ENCODE measurements around the gene ACBD6.

The ACBD6 gene

GRCh38 chr1:180255536-180256340 is 246.6 kb downstream of the ACBD6 start:
- no peak for TF ChIP-seq CTCF (IDR thresholded peaks at IDR 0.05; ENCODE audit: poor library complexity, severe bottlenecking)
- no peak for ATAC-seq (ENCODE audit: low read depth)
- no peak overlapping the region for H3K4me3 ChIP-seq (ENCODE audit: severe bottlenecking)
- H3K36me3 ChIP-seq (ENCODE audit: low read depth), result no peaks in the 10 kb centered on the region
- H3K9me3 ChIP-seq (ENCODE audit: severe bottlenecking), result no peaks in the 10 kb centered on the region
- DNase-seq (ENCODE audit: low spot score), result no peak
- no peaks in the 10 kb centered on the region for H3K27me3 ChIP-seq (ENCODE audit: insufficient read depth, poor library complexity, severe bottlenecking)
- H3K4me1 ChIP-seq (ENCODE audit: insufficient read depth, poor library complexity, severe bottlenecking), result no peaks in the 10 kb centered on the region
- no peak overlapping the region for H3K27ac ChIP-seq (ENCODE audit: poor library complexity, severe bottlenecking)

GRCh38 chr1:180254854-180255253 is 247.5 kb downstream of the ACBD6 start:
- no peaks in the 10 kb centered on the region for H3K27me3 ChIP-seq (ENCODE audit: insufficient read depth, poor library complexity, severe bottlenecking)
- no peak overlapping the region for H3K4me3 ChIP-seq (ENCODE audit: severe bottlenecking)
- DNase-seq (ENCODE audit: low spot score) (no peak), ATAC-seq (ENCODE audit: low read depth) (no peak)
- no peaks in the 10 kb centered on the region for H3K9me3 ChIP-seq (ENCODE audit: severe bottlenecking)
- TF ChIP-seq CTCF (IDR thresholded peaks at IDR 0.05; ENCODE audit: poor library complexity, severe bottlenecking), result no peak
- H3K4me1 ChIP-seq (ENCODE audit: insufficient read depth, poor library complexity, severe bottlenecking), result no peaks in the 10 kb centered on the region
- no peak overlapping the region for H3K27ac ChIP-seq (ENCODE audit: poor library complexity, severe bottlenecking)
- no peaks in the 10 kb centered on the region for H3K36me3 ChIP-seq (ENCODE audit: low read depth)

- ATAC-seq (ENCODE audit: low read depth) (no peak), DNase-seq (ENCODE audit: low spot score) (no peak)
- H3K27me3 ChIP-seq (ENCODE audit: insufficient read depth, poor library complexity, severe bottlenecking), result no peaks in the 10 kb centered on the region
- TF ChIP-seq CTCF (IDR thresholded peaks at IDR 0.05; ENCODE audit: poor library complexity, severe bottlenecking), result no peak
- H3K4me3 ChIP-seq (ENCODE audit: severe bottlenecking), result no peak overlapping the region
- H3K4me1 ChIP-seq (ENCODE audit: insufficient read depth, poor library complexity, severe bottlenecking), result no peaks in the 10 kb centered on the region
- no peaks in the 10 kb centered on the region for H3K9me3 ChIP-seq (ENCODE audit: severe bottlenecking)
- H3K27ac ChIP-seq (ENCODE audit: poor library complexity, severe bottlenecking), result no peak overlapping the region
- H3K36me3 ChIP-seq (ENCODE audit: low read depth), result no peaks in the 10 kb centered on the region
Observed at GRCh38 chr1:180254496-180254819, 247.9 kb downstream of the ACBD6 start.

- TF ChIP-seq CTCF (IDR thresholded peaks at IDR 0.05; ENCODE audit: poor library complexity, severe bottlenecking), result no peak
- no peak for ATAC-seq (ENCODE audit: low read depth)
- no peak for DNase-seq (ENCODE audit: low spot score)
- Histone ChIP-seq H3K27me3 (ENCODE audit: insufficient read depth, poor library complexity, severe bottlenecking) (no peaks in the 10 kb centered on the region), H3K4me3 (ENCODE audit: severe bottlenecking) (no peak overlapping the region), H3K36me3 (ENCODE audit: low read depth) (no peaks in the 10 kb centered on the region), H3K4me1 (ENCODE audit: insufficient read depth, poor library complexity, severe bottlenecking) (no peaks in the 10 kb centered on the region), H3K9me3 (ENCODE audit: severe bottlenecking) (no peaks in the 10 kb centered on the region), H3K27ac (ENCODE audit: poor library complexity, severe bottlenecking) (no peak overlapping the region)
Observed at GRCh38 chr1:180253585-180254495, 248.5 kb downstream of the ACBD6 start.

All from RWPE2 (cell line).